ENCODE results near the gene RAB3D. TPM values are rescaled to one million over a fixed set of nuclear protein-coding genes. Genes with fewer than 3 reads are reported as not detected.
"Not testable (repeated sequence)": the region's sequence is repeated elsewhere in the genome, so short reads cannot be mapped to it uniquely, and the experiment has no call there.

The RAB3D gene
- total RNA-seq, 1 donor from 2014 or later: 45.3 TPM

DNA sequence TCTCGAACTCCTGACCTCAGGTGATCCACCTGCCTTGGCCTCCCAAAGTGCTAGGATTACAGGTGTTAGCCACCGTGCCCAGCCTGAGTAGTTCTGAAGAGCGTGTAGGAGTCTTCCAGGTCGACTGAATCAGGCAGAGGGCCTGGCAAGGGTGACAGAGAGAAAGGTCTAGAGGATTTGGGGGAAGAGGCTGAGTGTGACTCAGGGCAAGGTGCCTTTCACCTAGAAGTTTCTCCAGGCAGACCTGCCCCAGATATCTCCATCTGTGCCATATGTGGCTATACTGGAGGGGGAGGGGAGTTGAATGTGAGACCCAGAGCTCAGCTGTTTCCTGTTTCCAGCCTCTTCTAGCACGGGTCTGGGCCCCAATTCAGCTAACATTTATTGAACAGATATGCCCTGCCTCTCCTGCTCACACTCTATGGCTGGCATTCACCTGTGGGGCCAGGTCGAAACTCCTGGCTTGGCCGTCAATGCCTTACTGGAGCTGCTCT lies 8.1 kb upstream of the RAB3D start:
- TF ChIP-seq, protein P1, sequence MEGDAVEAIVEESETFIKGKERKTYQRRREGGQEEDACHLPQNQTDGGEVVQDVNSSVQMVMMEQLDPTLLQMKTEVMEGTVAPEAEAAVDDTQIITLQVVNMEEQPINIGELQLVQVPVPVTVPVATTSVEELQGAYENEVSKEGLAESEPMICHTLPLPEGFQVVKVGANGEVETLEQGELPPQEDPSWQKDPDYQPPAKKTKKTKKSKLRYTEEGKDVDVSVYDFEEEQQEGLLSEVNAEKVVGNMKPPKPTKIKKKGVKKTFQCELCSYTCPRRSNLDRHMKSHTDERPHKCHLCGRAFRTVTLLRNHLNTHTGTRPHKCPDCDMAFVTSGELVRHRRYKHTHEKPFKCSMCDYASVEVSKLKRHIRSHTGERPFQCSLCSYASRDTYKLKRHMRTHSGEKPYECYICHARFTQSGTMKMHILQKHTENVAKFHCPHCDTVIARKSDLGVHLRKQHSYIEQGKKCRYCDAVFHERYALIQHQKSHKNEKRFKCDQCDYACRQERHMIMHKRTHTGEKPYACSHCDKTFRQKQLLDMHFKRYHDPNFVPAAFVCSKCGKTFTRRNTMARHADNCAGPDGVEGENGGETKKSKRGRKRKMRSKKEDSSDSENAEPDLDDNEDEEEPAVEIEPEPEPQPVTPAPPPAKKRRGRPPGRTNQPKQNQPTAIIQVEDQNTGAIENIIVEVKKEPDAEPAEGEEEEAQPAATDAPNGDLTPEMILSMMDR (conservative IDR thresholded peaks at IDR 0.05): no peak
- Mint-ChIP-seq H3K9me3 (no peaks in the 10 kb centered on the region), H3K27me3 (no peaks in the 10 kb centered on the region), H3K4me3 (peak overlapping the region; percentile 98), H3K27ac (peak overlapping the region; percentile 56), H3K4me1 (ENCODE audit: unreplicated experiment) (peaks cover 28% of the 10 kb centered on the region), H3K36me3 (no peaks in the 10 kb centered on the region)
- no peak for DNase-seq (ENCODE audit: extremely low spot score, unreplicated experiment)

DNA sequence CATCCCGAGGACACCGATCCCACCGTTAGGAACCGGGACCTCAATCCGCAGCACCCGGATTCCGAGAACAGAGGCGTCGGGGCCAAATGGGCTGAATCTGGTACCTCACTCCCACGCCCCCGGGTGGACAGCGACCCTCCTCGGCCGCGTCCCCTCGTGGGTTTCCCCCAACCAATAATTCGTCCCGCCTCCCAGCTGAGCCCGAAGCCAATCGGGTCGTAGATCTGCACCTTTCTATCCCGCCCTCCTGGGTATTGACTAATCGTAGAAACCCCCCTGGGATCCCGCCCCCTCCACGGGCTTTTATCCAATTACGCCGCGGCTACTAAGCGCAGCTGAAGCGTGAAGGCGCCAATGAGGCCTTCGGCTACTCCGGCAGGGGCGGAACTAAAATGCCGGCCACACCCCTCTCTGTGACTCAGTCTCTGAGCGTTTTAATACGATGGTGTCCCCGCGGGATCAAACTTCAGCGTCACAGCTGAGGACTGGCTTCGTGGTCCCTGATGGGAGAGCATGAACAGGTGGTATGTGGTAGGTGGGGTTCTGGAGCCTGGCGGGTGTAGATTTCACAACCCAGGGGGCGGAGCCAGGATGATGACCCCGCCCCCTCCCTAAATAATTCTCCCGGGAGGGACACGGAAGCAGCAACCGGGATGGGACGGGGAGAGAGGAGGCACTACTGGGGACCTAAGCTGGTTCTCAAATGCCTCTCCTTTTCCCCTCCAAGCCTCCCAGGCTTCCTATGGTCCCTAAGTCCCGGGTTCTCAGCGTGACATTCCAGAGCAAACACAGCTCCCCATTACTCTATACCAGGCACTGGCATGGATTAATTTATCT lies 6.9 kb upstream of the RAB3D start, which contains the start of the genes CCDC159 and TMEM205:
CCDC159 (plus strand) TSS at position 416 of the 837 bp plus-strand sequence; CDS start at position 504, 88 bp downstream.
TMEM205 (minus strand) TSS at position 165 of the 837 bp plus-strand sequence. CDS start 649 bp downstream, outside the sequence.
- DNase-seq (ENCODE audit: extremely low spot score, unreplicated experiment): peak; percentile 98

GRCh38 chr19:11345122-11345803 lies 5.8 kb upstream of the RAB3D start:
- peak overlapping the region; percentile 98 for H3K4me3 Mint-ChIP-seq
- no peaks in the 10 kb centered on the region for H3K9me3 Mint-ChIP-seq
- peak overlapping the region; percentile 97 for H3K27ac Mint-ChIP-seq
- no peak for DNase-seq (ENCODE audit: extremely low spot score, unreplicated experiment)
- no peaks in the 10 kb centered on the region for H3K36me3 Mint-ChIP-seq
- TF ChIP-seq, protein P1 (conservative IDR thresholded peaks at IDR 0.05): no peak
- H3K27me3 Mint-ChIP-seq: no peaks in the 10 kb centered on the region
- peaks cover 28% of the 10 kb centered on the region for H3K4me1 Mint-ChIP-seq (ENCODE audit: unreplicated experiment)

More for the DNA sequence above, 6.9 kb upstream of the RAB3D start, which contains the start of the genes CCDC159 and TMEM205:
- TF ChIP-seq, protein P1 (conservative IDR thresholded peaks at IDR 0.05): peak; percentile 25
- peak within 1 kb of the TSS; percentile 97 for H3K27ac Mint-ChIP-seq
- no peaks in the 10 kb centered on the region for H3K27me3 Mint-ChIP-seq
- H3K36me3 Mint-ChIP-seq: no peaks in the 10 kb centered on the region
- H3K4me3 Mint-ChIP-seq: peak within 1 kb of the TSS; percentile 98
- H3K9me3 Mint-ChIP-seq: no peaks in the 10 kb centered on the region
- H3K4me1 Mint-ChIP-seq (ENCODE audit: unreplicated experiment): peaks cover 28% of the 10 kb centered on the region

DNA sequence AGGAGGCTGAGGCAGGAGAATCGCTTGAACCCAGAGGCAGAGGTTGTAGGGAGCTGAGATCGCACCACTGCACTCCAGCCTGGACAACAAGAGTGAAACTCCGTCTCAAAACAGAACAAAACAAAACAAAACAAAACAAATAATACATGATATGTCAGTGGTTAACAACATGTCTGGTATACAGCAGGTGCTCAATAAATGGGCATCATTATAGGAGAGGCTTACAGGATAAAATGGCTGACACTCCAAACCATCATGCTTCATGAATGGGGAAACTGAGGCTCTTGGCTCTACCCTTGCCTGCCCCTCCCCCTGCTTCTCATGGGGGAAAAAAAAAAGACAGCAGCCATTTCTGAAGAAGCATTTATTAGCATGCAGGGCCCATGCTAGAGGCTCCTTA lies 3.0 kb upstream of the RAB3D start:
- no peaks in the 10 kb centered on the region for H3K9me3 Mint-ChIP-seq

DNA sequence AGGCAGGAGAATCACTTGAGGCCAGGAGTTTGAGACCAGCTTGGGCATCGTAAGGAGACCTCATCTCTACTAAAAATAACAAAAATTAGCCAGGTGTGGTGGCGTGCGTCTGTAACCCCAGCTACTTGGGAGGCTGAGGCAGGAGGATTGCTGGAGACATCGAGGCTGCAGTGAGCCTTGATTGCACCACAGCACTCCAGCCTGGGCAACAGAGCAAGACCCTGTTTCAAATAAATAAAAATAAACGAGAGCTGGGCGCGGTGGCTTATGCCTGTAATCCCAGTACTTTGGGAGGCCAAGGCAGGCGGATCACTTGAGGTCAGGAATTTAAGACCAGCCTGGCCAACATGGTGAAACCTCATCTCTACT lies 626 bp upstream of the RAB3D start:
- H3K27ac Mint-ChIP-seq; DNase-seq (ENCODE audit: extremely low spot score, unreplicated experiment); H3K9me3 Mint-ChIP-seq; H3K27me3 Mint-ChIP-seq: not testable (repeated sequence)
- peak overlapping the region; percentile 86 for H3K4me3 Mint-ChIP-seq
- H3K36me3 Mint-ChIP-seq: peaks cover 14% of the 10 kb centered on the region
- peaks cover 11% of the 10 kb centered on the region for H3K4me1 Mint-ChIP-seq (ENCODE audit: unreplicated experiment)

More for the DNA sequence above, 3.0 kb upstream of the RAB3D start:
- Mint-ChIP-seq H3K4me1 (ENCODE audit: unreplicated experiment) (peaks cover 32% of the 10 kb centered on the region), H3K36me3 (no peaks in the 10 kb centered on the region), H3K27ac (no peak overlapping the region), H3K27me3 (no peaks in the 10 kb centered on the region), H3K4me3 (no peak overlapping the region)
- TF ChIP-seq, protein P1 (conservative IDR thresholded peaks at IDR 0.05): no peak
- DNase-seq (ENCODE audit: extremely low spot score, unreplicated experiment): no peak
